GM18502 (cell line): ENCODE results near the gene STMND1.
"Not testable (repeated sequence)": the region's sequence is repeated elsewhere in the genome, so short reads cannot be mapped to it uniquely, and the experiment has no call there.

Experiments used
- ATAC-seq: cut with Tn5 transposase; IDR thresholded peaks from one replicate; pipeline ENCODE4 v1.9.1; 2021; ENCODE audit warnings: mild to moderate bottlenecking; ENCODE audit not compliant: unreplicated experiment, poor library complexity

The STMND1 gene

GRCh38 chr6:17101422-17102257 lies at the start of gene STMND1:
STMND1 (plus strand) TSS chr6:17102050; CDS start chr6:17102258, 208 bp downstream.
- ATAC-seq, result no peak

- no peak for ATAC-seq
Measured at GRCh38 chr6:17054647-17055046, 47.2 kb upstream of the STMND1 start.

- ATAC-seq, result no peak
Measured at GRCh38 chr6:17057322-17057721, 44.5 kb upstream of the STMND1 start.

GRCh38 chr6:17058550-17058949 lies 43.3 kb upstream of the STMND1 start:
- ATAC-seq, result no peak

- no peak for ATAC-seq
Measured at GRCh38 chr6:17059022-17059421, 42.8 kb upstream of the STMND1 start.

GRCh38 chr6:17059850-17060249 lies 42.0 kb upstream of the STMND1 start:
- no peak for ATAC-seq

GRCh38 chr6:17061097-17061496 lies 40.8 kb upstream of the STMND1 start:
- ATAC-seq, result no peak

- ATAC-seq, result no peak
Measured at GRCh38 chr6:17062871-17063440, 38.9 kb upstream of the STMND1 start.

- no peak for ATAC-seq
Measured at GRCh38 chr6:17064975-17065374, 36.9 kb upstream of the STMND1 start.

GRCh38 chr6:17066610-17067009 lies 35.2 kb upstream of the STMND1 start:
- no peak for ATAC-seq

- not testable (repeated sequence) for ATAC-seq
Measured at GRCh38 chr6:17068972-17069371, 32.9 kb upstream of the STMND1 start.

GRCh38 chr6:17070400-17070799 lies 31.4 kb upstream of the STMND1 start:
- not testable (repeated sequence) for ATAC-seq

GRCh38 chr6:17073596-17073995 lies 28.3 kb upstream of the STMND1 start:
- not testable (repeated sequence) for ATAC-seq

- no peak for ATAC-seq
Measured at GRCh38 chr6:17081273-17081672, 20.6 kb upstream of the STMND1 start.

GRCh38 chr6:17081860-17082508 lies 19.9 kb upstream of the STMND1 start:
- ATAC-seq, result no peak

- no peak for ATAC-seq
Measured at GRCh38 chr6:17083397-17083796, 18.5 kb upstream of the STMND1 start.

- no peak for ATAC-seq
Measured at GRCh38 chr6:17086469-17086868, 15.4 kb upstream of the STMND1 start.

GRCh38 chr6:17088091-17088611 lies 13.7 kb upstream of the STMND1 start:
- ATAC-seq, result no peak

- ATAC-seq, result no peak
Measured at GRCh38 chr6:17091122-17091521, 10.7 kb upstream of the STMND1 start.

- ATAC-seq, result no peak
Measured at GRCh38 chr6:17093686-17094085, 8.2 kb upstream of the STMND1 start.

GRCh38 chr6:17096096-17096495 lies 5.8 kb upstream of the STMND1 start:
- ATAC-seq, result no peak
